A673 (cell line): Measurements from ENCODE around the gene NME5. TPM values are rescaled to one million over a fixed set of nuclear protein-coding genes. Genes with fewer than 3 reads are reported as not detected.

Experiments used
- BruUV-seq: library from RNA; stranded (reverse); fragments of 400-500 nt; replicated peaks from 2 replicates; lab custom pipeline; 2021; lab: Mats Ljungman, UMichigan
- CTCF ChIA-PET: fragments of 300-600 bp; sonication (Branson Sonifier 250); formaldehyde crosslinking; loops from one replicate; lab custom pipeline; 2022; ENCODE audit warnings: antibody characterized with exemption; lab: Charles Lee
- POLR2A ChIA-PET: fragments of 300-600 bp; sonication (Branson Sonifier 250); formaldehyde crosslinking; loops from one replicate; lab custom pipeline; 2022; ENCODE audit warnings: antibody characterized with exemption; ENCODE audit not compliant: low non-redundant PET; lab: Charles Lee
- DNase-seq: peaks from one replicate; pipeline ENCODE4 v3.0.0-alpha.2; 2015; ENCODE audit warnings: low spot score
- H3K27ac ChIP-seq: fragments of 200-600 bp; sonication (generic); 2 replicates; pipeline ENCODE4 v1.5.1; 2016; ENCODE audit warnings: mixed run types, low read depth, mild to moderate bottlenecking, mixed read lengths, antibody characterized with exemption, low read length; ENCODE audit not compliant: poor library complexity, severe bottlenecking
- H3K27me3 ChIP-seq: fragments of 200-600 bp; sonication (generic); replicated peaks from 2 replicates; pipeline ENCODE4 v1.6.1; 2017; ENCODE audit warnings: mixed run types, low read depth, mild to moderate bottlenecking, mixed read lengths, antibody characterized with exemption, low read length; ENCODE audit not compliant: insufficient read depth, poor library complexity
- H3K36me3 ChIP-seq: fragments of 200-600 bp; sonication (generic); 2 replicates; pipeline ENCODE4 v1.6.1; 2016; ENCODE audit warnings: mixed run types, mild to moderate bottlenecking, mixed read lengths, antibody characterized with exemption, low read length; ENCODE audit not compliant: insufficient read depth, poor library complexity, severe bottlenecking
- H3K4me1 ChIP-seq: fragments of 200-600 bp; sonication (generic); 2 replicates; pipeline ENCODE4 v1.6.1; 2017; ENCODE audit warnings: mixed run types, mild to moderate bottlenecking, mixed read lengths, antibody characterized with exemption, low read length; ENCODE audit not compliant: insufficient read depth, poor library complexity, severe bottlenecking
- H3K4me3 ChIP-seq: fragments of 200-600 bp; sonication (generic); 2 replicates; pipeline ENCODE4 v1.5.1; 2016; ENCODE audit warnings: low read depth, mixed run types, mild to moderate bottlenecking, mixed read lengths, low read length; ENCODE audit not compliant: poor library complexity, severe bottlenecking
- H3K9me3 ChIP-seq: fragments of 200-600 bp; sonication (generic); 2 replicates; pipeline ENCODE4 v1.6.1; 2016; ENCODE audit warnings: mixed run types, low read depth, mild to moderate bottlenecking, mixed read lengths, antibody characterized with exemption, low read length; ENCODE audit not compliant: poor library complexity, severe bottlenecking
- EZH2 ChIP-seq: fragments of 200-600 bp; sonication (generic); IDR thresholded peaks from 2 replicates; pipeline ENCODE4 v1.6.1; 2017; ENCODE audit warnings: borderline replicate concordance, low read depth, mild to moderate bottlenecking, mixed read lengths, antibody characterized with exemption, low read length; ENCODE audit not compliant: poor library complexity, severe bottlenecking
- intact Hi-C: fragments of 100-400 bp; cut with micrococcal nuclease; formaldehyde crosslinking; loops from one replicate; pipeline ENCODE4 v1.10.0; 2022; ENCODE audit not compliant: unreplicated experiment
- total RNA-seq: library from RNA; stranded (reverse); gene quantifications from 2 replicates; pipeline ENCODE4 v1.2.3, GENCODE V29; 2021
- TF ChIP-seq, protein P1 (sequence below): fragments of 300-800, 200-600 bp; sonication (generic); conservative IDR thresholded peaks from 2 replicates; pipeline ENCODE4 v1.5.1; 2017; ENCODE audit warnings: low read depth, mild to moderate bottlenecking, antibody characterized with exemption, low read length, moderate library complexity, mixed read lengths

NME5 gene
- total RNA-seq, 1 experiment from 2014 or later, result not detected

GRCh38 chr5:138170299-138170698 is 31.1 kb upstream of the NME5 start:
- no peak for DNase-seq
- Histone ChIP-seq H3K27ac (no peak overlapping the region), H3K4me3 (no peak overlapping the region), H3K36me3 (peaks cover 97% of the 10 kb centered on the region), H3K27me3 (no peaks in the 10 kb centered on the region), H3K4me1 (no peaks in the 10 kb centered on the region), H3K9me3 (no peaks in the 10 kb centered on the region)
- intact Hi-C loops, result no loop called here
- ChIA-PET CTCF (no interaction called here), POLR2A (no interaction called here)
- BruUV-seq, result no TSS peak
- TF ChIP-seq EZH2, result no peak
- TF ChIP-seq, protein P1, sequence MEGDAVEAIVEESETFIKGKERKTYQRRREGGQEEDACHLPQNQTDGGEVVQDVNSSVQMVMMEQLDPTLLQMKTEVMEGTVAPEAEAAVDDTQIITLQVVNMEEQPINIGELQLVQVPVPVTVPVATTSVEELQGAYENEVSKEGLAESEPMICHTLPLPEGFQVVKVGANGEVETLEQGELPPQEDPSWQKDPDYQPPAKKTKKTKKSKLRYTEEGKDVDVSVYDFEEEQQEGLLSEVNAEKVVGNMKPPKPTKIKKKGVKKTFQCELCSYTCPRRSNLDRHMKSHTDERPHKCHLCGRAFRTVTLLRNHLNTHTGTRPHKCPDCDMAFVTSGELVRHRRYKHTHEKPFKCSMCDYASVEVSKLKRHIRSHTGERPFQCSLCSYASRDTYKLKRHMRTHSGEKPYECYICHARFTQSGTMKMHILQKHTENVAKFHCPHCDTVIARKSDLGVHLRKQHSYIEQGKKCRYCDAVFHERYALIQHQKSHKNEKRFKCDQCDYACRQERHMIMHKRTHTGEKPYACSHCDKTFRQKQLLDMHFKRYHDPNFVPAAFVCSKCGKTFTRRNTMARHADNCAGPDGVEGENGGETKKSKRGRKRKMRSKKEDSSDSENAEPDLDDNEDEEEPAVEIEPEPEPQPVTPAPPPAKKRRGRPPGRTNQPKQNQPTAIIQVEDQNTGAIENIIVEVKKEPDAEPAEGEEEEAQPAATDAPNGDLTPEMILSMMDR, result no peak

DNA sequence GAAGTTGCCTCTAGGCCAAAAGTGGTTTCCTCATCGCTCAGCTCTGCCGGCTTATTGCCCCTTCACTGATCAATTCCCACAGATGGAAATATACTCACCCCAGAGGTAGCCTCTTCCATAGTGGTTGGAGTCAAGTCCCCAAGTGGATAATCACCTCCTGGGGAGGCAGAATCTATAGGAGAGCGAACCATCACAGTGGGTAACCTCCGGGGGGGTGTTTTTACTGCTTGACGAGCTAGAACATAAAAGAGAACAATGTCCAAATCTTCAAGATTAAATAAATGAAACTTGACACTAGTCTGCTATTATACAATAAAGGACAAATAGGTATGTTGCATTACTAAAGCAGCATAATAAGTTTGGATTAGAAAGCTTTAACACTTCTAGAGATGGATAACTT is 29.9 kb upstream of the NME5 start:
- Histone ChIP-seq H3K9me3 (no peaks in the 10 kb centered on the region), H3K27me3 (no peaks in the 10 kb centered on the region), H3K4me1 (no peaks in the 10 kb centered on the region), H3K27ac (no peak overlapping the region), H3K36me3 (peaks cover 98% of the 10 kb centered on the region), H3K4me3 (no peak overlapping the region)
- CTCF ChIA-PET, result no interaction called here
- DNase-seq, result no peak
- POLR2A ChIA-PET, result no interaction called here
- TF ChIP-seq, protein P1, result no peak
- TF ChIP-seq EZH2, result no peak
- intact Hi-C loops, result no loop called here
- BruUV-seq, result no TSS peak

DNA sequence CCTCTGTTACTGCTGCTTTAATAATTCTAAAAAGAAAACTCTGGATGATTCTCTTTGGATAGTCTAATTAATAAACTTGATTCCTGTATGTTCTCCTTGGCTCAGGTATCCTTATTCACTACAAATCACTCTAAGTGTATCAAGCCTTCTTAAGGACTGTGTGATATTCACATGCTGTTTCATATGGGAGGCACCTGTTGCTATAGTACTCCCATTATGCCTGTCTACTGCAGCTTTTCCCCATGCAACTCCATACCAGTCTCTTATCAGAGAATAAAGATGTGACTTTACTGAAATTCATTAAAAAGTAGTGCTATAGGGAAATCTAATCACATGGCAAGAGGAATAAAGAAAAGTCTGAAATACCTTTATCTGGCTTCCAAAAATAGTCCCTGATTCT is 24.5 kb upstream of the NME5 start:
- no TSS peak for BruUV-seq
- CTCF ChIA-PET, result no interaction called here

More for the DNA sequence above, 24.5 kb upstream of the NME5 start:
- Histone ChIP-seq H3K27ac (no peak overlapping the region), H3K9me3 (no peaks in the 10 kb centered on the region), H3K4me1 (no peaks in the 10 kb centered on the region), H3K4me3 (no peak overlapping the region), H3K27me3 (no peaks in the 10 kb centered on the region), H3K36me3 (peaks cover 100% of the 10 kb centered on the region)
- no peak for DNase-seq
- POLR2A ChIA-PET, result no interaction called here
- intact Hi-C loops, result no loop called here
- no peak for TF ChIP-seq EZH2
- TF ChIP-seq, protein P1, result no peak
